Esophagus muscularis mucosa (tissue), 3 donors: ENCODE measurements around the gene FNDC11.

Experiments
- CTCF ChIP-seq, 3 experiments: fragments of 200-600 bp in 2 of 3; fragments of 450-650 bp in 1 of 3; sonication (generic) in 2 of 3; IDR thresholded peaks; one replicate each; pipeline ENCODE4 v1.5.1; 2017 to 2019; ENCODE audit warnings: antibody characterized with exemption in 3 of 3, mild to moderate bottlenecking in 2 of 3, moderate library complexity in 1 of 3
- POLR2AphosphoS5 ChIP-seq, 2 donors: sonication (generic); formaldehyde crosslinking; IDR thresholded peaks; one replicate each; pipeline ENCODE4 v1.6.1; 2017; ENCODE audit warnings: antibody characterized with exemption in 2 of 2

- TF ChIP-seq POLR2AphosphoS5 (IDR thresholded peaks at IDR 0.05), result no peak
- TF ChIP-seq CTCF (IDR thresholded peaks at IDR 0.05), result no peak
Measured at GRCh38 chr20:63529861-63530787, 23.8 kb upstream of the FNDC11 start.
